CD14-positive monocyte (primary cell): ENCODE measurements around the gene CDC42BPB. TPM values are rescaled to one million over a fixed set of nuclear protein-coding genes. Genes with fewer than 3 reads are reported as not detected.

Experiments used
- DNase-seq, 3 donors: peaks; one replicate each; pipeline ENCODE4 v3.0.0-alpha.2; 2011 to 2022
- H2AFZ ChIP-seq: 2 replicates; pipeline ENCODE4 v1.6.0; 2012; ENCODE audit warnings: mild to moderate bottlenecking, low read depth, low read length, inconsistent platforms; ENCODE audit not compliant: insufficient read depth, poor library complexity, severe bottlenecking
- H3K27ac ChIP-seq, 2 donors: 1 replicate in 1 of 2; 2 replicates in 1 of 2; pipeline ENCODE4 v1.5.1; 2012 to 2013; ENCODE audit warnings: low read length in 2 of 2, control low read depth in 1 of 2, inconsistent platforms in 1 of 2, low read depth in 1 of 2, mild to moderate bottlenecking in 1 of 2
- H3K27me3 ChIP-seq, 2 donors: one replicate each; pipeline versions ENCODE4 v1.6.0 to v1.6.1; 2011 to 2013; ENCODE audit warnings: low read length in 2 of 2; ENCODE audit not compliant: control insufficient read depth in 2 of 2, insufficient read depth in 2 of 2
- H3K36me3 ChIP-seq, 2 donors: replicated peaks in 1 of 2; 1 replicate in 1 of 2; 2 replicates in 1 of 2; pipeline versions ENCODE4 v1.5.1 to v1.6.1; 2012 to 2013; ENCODE audit warnings: low read length in 2 of 2, control low read depth in 1 of 2, inconsistent platforms in 1 of 2, mild to moderate bottlenecking in 1 of 2; ENCODE audit not compliant: insufficient read depth in 2 of 2, control insufficient read depth in 1 of 2
- H3K4me1 ChIP-seq, 2 donors: 1 replicate in 1 of 2; 2 replicates in 1 of 2; pipeline versions ENCODE4 v1.5.1 to v1.6.1; 2012 to 2013; ENCODE audit warnings: low read length in 2 of 2, control low read depth in 1 of 2, inconsistent platforms in 1 of 2, mild to moderate bottlenecking in 1 of 2, moderate library complexity in 1 of 2; ENCODE audit not compliant: insufficient read depth in 2 of 2, control insufficient read depth in 1 of 2
- H3K4me2 ChIP-seq: replicated peaks from 2 replicates; pipeline ENCODE3; 2012; ENCODE audit warnings: low read length, moderate library complexity, mild to moderate bottlenecking; ENCODE audit not compliant: poor library complexity, severe bottlenecking; ENCODE audit errors: extremely low read depth
- H3K4me3 ChIP-seq, 3 experiments: fragments of 200-600 bp in 1 of 3; sonication (generic) in 1 of 3; replicated peaks in 1 of 3; 1 replicate in 2 of 3; 2 replicates in 1 of 3; pipeline ENCODE4 v1.5.1; 2011 to 2013; ENCODE audit warnings: low read length in 3 of 3, mild to moderate bottlenecking in 3 of 3, control low read depth in 2 of 3, low read depth in 2 of 3, inconsistent platforms in 1 of 3, moderate library complexity in 1 of 3
- H3K79me2 ChIP-seq: 2 replicates; pipeline ENCODE4 v1.6.0; 2012; ENCODE audit warnings: mild to moderate bottlenecking, control low read depth, inconsistent platforms, low read length, moderate library complexity; ENCODE audit not compliant: insufficient read depth
- H3K9ac ChIP-seq: 2 replicates; pipeline ENCODE4 v1.6.0; 2017; ENCODE audit warnings: low read length, mild to moderate bottlenecking; ENCODE audit not compliant: insufficient read depth, poor library complexity, severe bottlenecking
- H3K9me3 ChIP-seq, 2 donors: replicated peaks in 1 of 2; 1 replicate in 1 of 2; 2 replicates in 1 of 2; pipeline versions ENCODE4 v1.5.1 to v1.6.1; 2012 to 2013; ENCODE audit warnings: low read length in 2 of 2, control low read depth in 1 of 2; ENCODE audit not compliant: control insufficient read depth in 1 of 2, insufficient read depth in 1 of 2
- H4K20me1 ChIP-seq: 2 replicates; pipeline ENCODE4 v1.6.0; 2012; ENCODE audit warnings: mild to moderate bottlenecking, low read length, control low read depth, moderate library complexity; ENCODE audit not compliant: insufficient read depth
- H3K27ac Mint-ChIP-seq, 7 donors: one replicate each; pipeline ENCODE4 v1.8.0; 2020; ENCODE audit warnings: mild to moderate bottlenecking in 7 of 7, mixed read lengths in 7 of 7, moderate library complexity in 6 of 7, inconsistent platforms in 2 of 7
- H3K27me3 Mint-ChIP-seq, 3 donors: one replicate each; pipeline ENCODE4 v1.8.0; 2021 to 2022; ENCODE audit warnings: low read depth in 3 of 3, mild to moderate bottlenecking in 3 of 3, mixed read lengths in 3 of 3, moderate library complexity in 3 of 3, inconsistent platforms in 1 of 3
- H3K36me3 Mint-ChIP-seq, 2 donors: one replicate each; pipeline ENCODE4 v1.8.0; 2020; ENCODE audit warnings: mixed read lengths in 2 of 2, inconsistent platforms in 1 of 2, mild to moderate bottlenecking in 1 of 2
- H3K4me1 Mint-ChIP-seq: one replicate; pipeline ENCODE4 v1.8.0; 2020; ENCODE audit warnings: mild to moderate bottlenecking, mixed read lengths
- H3K4me3 Mint-ChIP-seq, 2 donors: one replicate each; pipeline ENCODE4 v1.8.0; 2020; ENCODE audit warnings: mild to moderate bottlenecking in 2 of 2, mixed read lengths in 2 of 2, moderate library complexity in 1 of 2
- H3K9me3 Mint-ChIP-seq, 7 donors: one replicate each; pipeline ENCODE4 v1.8.0; 2020 to 2022; ENCODE audit warnings: mixed read lengths in 7 of 7, mild to moderate bottlenecking in 6 of 7, moderate library complexity in 6 of 7, inconsistent platforms in 2 of 7
- WGBS: methylation state at CpG from one replicate; pipeline ENCODE4 v1.1.5; 2013; ENCODE audit warnings: missing lambda C conversion rate; ENCODE audit not compliant: insufficient coverage; 5-methylcytosine and 5-hydroxymethylcytosine counted together
- intact Hi-C, 2 donors: fragments of 100-400 bp; cut with micrococcal nuclease; formaldehyde crosslinking; loops; one replicate each; pipeline versions ENCODE4 v1.15.0 to v1.15.1; 2023
- polyA plus RNA-seq, 3 donors: library from polyadenylated mRNA; depleted of rRNA in 1 of 3; unstranded in 2 of 3; stranded (reverse) in 1 of 3; fragments of 300-500 nt in 2 of 3; fragments of >200 nt in 1 of 3; fragmentation: Illumina TruSeq in 2 of 3; gene quantifications; 1 replicate in 2 of 3; 2 replicates in 1 of 3; pipeline ENCODE4 v1.2.3, GENCODE V29; 2012 to 2021
- TF ChIP-seq, protein P1 (sequence below): fragments of 200-600 bp; IDR thresholded peaks from one replicate; pipeline ENCODE4 v1.8.0; 2022; ENCODE audit warnings: antibody characterized with exemption, mild to moderate bottlenecking

Gene CDC42BPB
- polyA plus RNA-seq, 3 donors = 0.25 to 19.0 (median 0.60) TPM

DNA sequence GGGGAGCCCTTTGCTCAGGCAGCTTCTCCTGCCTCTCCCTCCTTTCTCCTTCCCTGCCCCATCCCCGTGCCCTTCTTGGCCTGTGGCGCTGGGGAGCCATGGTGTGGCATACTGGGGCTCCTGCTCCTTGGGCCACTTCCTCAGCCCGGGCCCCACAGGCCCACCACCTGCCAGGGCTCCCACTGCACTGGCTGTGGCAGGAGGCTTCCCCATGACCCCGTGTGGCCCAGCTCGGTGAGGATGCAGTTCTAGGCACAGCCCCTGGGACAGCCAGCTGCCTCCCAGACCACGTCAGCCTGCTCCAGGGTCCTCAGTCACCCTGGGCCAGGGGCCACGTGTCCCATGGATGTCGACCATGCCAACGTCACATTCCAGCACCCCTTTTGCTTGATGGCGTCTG lies 147.9 kb downstream of the CDC42BPB start:
- Mint-ChIP-seq H3K36me3 (peaks cover 33 to 55% of the 10 kb centered on the region in 2 donors), H3K27me3 (peaks cover 0 to 2% (median 0%) of the 10 kb centered on the region in 3 donors), H3K4me3 (no peak overlapping the region), H3K27ac (peak overlapping the region in 1 of 7 donors; percentile 26), H3K4me1 (no peaks in the 10 kb centered on the region), H3K9me3 (peaks cover 0 to 4% (median 0%) of the 10 kb centered on the region in 7 donors)
- Histone ChIP-seq H3K27me3 (no peaks in the 10 kb centered on the region), H3K4me1 (no peaks in the 10 kb centered on the region), H4K20me1 (peaks cover 45% of the 10 kb centered on the region), H3K9me3 (no peaks in the 10 kb centered on the region), H3K4me2 (no peak overlapping the region), H3K4me3 (no peak overlapping the region), H3K27ac (no peak overlapping the region), H3K9ac (no peak overlapping the region), H2AFZ (no peak overlapping the region), H3K79me2 (no peaks in the 10 kb centered on the region), H3K36me3 (peaks cover 24 to 57% of the 10 kb centered on the region in 2 donors)
- WGBS = 89% methylated on average over 9 of the region's 10 CpGs
- intact Hi-C loops = no loop called here
- no peak for DNase-seq
- TF ChIP-seq, protein P1, sequence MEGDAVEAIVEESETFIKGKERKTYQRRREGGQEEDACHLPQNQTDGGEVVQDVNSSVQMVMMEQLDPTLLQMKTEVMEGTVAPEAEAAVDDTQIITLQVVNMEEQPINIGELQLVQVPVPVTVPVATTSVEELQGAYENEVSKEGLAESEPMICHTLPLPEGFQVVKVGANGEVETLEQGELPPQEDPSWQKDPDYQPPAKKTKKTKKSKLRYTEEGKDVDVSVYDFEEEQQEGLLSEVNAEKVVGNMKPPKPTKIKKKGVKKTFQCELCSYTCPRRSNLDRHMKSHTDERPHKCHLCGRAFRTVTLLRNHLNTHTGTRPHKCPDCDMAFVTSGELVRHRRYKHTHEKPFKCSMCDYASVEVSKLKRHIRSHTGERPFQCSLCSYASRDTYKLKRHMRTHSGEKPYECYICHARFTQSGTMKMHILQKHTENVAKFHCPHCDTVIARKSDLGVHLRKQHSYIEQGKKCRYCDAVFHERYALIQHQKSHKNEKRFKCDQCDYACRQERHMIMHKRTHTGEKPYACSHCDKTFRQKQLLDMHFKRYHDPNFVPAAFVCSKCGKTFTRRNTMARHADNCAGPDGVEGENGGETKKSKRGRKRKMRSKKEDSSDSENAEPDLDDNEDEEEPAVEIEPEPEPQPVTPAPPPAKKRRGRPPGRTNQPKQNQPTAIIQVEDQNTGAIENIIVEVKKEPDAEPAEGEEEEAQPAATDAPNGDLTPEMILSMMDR = no peak

DNA sequence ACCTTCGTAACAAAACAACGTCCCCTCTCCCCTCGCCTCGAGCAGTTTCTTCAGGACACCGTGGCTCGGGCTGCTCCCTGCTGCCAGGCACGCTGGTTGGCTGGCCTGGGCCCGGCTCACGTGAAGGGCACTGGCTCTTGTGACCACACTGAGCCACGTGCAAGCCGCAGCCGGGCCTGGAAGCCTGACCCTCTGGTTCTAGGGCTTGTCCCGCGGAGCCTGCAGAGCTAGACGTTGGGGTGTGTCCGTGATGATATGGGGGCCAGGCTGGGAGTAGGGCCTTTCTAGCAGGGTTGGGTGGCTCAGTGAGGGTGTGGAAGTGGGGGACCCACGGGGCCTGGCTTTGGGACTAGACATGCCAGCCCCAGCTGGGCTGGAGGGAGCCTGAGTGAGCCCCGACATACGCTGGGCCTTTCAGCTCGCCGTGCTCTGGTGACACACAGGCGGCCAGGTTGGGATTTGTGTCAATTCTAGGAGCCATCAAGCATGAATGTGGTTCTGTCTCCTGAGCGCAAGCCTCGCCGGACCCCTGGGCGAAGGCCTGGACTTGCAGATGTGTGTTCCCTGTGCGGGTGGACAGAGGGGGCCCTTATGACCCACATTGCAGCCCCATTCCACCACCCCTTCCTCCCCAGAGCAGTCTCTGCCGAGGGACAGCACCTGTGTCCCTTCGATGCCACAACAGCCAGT lies 148.4 kb downstream of the CDC42BPB start:
- Mint-ChIP-seq H3K4me1 (no peaks in the 10 kb centered on the region), H3K27ac (peak overlapping the region in 1 of 7 donors; percentile 50), H3K27me3 (peaks cover 0 to 2% (median 0%) of the 10 kb centered on the region in 3 donors), H3K4me3 (no peak overlapping the region), H3K9me3 (peaks cover 0 to 4% (median 0%) of the 10 kb centered on the region in 7 donors), H3K36me3 (peaks cover 33 to 61% of the 10 kb centered on the region in 2 donors)
- 97% methylated on average over 27 of the region's 29 CpGs for WGBS
- no peaks in the 10 kb centered on the region for H3K79me2 ChIP-seq
- H3K9me3 ChIP-seq = no peaks in the 10 kb centered on the region
- H3K36me3 ChIP-seq = peaks cover 27 to 62% of the 10 kb centered on the region in 2 donors
- no peak overlapping the region for H2AFZ ChIP-seq
- TF ChIP-seq, protein P1 = no peak
- no peaks in the 10 kb centered on the region for H3K27me3 ChIP-seq
- no peak overlapping the region for H3K27ac ChIP-seq
- DNase-seq = no peak
- no peak overlapping the region for H3K9ac ChIP-seq
- no peak overlapping the region for H3K4me3 ChIP-seq
- H3K4me1 ChIP-seq = no peaks in the 10 kb centered on the region
- peaks cover 42% of the 10 kb centered on the region for H4K20me1 ChIP-seq
- intact Hi-C loops = no loop called here
- no peak overlapping the region for H3K4me2 ChIP-seq
